ENCODE data around the gene TNFRSF12A. TPM values are rescaled to one million over a fixed set of nuclear protein-coding genes. Genes with fewer than 3 reads are reported as not detected.

The TNFRSF12A gene
- total RNA-seq, 1 experiment from 2014 or later = 147 TPM

GRCh38 chr16:2991566-2992261, 28.5 kb upstream of the TNFRSF12A start:
- H4K20me1 ChIP-seq (ENCODE audit: control insufficient read depth, insufficient read depth, insufficient read length) = peaks cover 2% of the 10 kb centered on the region
- H3K56ac ChIP-seq (ENCODE audit: insufficient read length, low read depth, low read length) = no peak overlapping the region
- Mint-ChIP-seq H3K27me3 (ENCODE audit: low read depth) (peaks cover 4% of the 10 kb centered on the region), H3K4me3 (no peak overlapping the region), H3K27ac (no peak overlapping the region), H3K4me1 (peaks cover 11 to 54% of the 10 kb centered on the region in 2 experiments), H3K9me3 (no peaks in the 10 kb centered on the region), H3K36me3 (ENCODE audit: insufficient read depth in 1 of 3, low read depth in 3 of 3) (no peaks in the 10 kb centered on the region)
- H2AFZ ChIP-seq (ENCODE audit: low read length) = no peak overlapping the region
- no peak overlapping the region for H3K4me2 ChIP-seq (ENCODE audit: insufficient read depth, insufficient read length, low read length)
- H4K5ac ChIP-seq (ENCODE audit: insufficient read length, low read depth, low read length) = no peak overlapping the region
- TF ChIP-seq, protein P1, sequence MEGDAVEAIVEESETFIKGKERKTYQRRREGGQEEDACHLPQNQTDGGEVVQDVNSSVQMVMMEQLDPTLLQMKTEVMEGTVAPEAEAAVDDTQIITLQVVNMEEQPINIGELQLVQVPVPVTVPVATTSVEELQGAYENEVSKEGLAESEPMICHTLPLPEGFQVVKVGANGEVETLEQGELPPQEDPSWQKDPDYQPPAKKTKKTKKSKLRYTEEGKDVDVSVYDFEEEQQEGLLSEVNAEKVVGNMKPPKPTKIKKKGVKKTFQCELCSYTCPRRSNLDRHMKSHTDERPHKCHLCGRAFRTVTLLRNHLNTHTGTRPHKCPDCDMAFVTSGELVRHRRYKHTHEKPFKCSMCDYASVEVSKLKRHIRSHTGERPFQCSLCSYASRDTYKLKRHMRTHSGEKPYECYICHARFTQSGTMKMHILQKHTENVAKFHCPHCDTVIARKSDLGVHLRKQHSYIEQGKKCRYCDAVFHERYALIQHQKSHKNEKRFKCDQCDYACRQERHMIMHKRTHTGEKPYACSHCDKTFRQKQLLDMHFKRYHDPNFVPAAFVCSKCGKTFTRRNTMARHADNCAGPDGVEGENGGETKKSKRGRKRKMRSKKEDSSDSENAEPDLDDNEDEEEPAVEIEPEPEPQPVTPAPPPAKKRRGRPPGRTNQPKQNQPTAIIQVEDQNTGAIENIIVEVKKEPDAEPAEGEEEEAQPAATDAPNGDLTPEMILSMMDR (conservative IDR thresholded peaks at IDR 0.05) = no peak
- no peak overlapping the region for H3K23ac ChIP-seq (ENCODE audit: insufficient read length, low read depth, low read length)
- WGBS (ENCODE audit: extremely low coverage, insufficient read length, low lambda C conversion rate) = no CpG with 5 or more reads among the region's 12 CpGs
- H2BK20ac ChIP-seq (ENCODE audit: low read depth, low read length, poor library complexity, severe bottlenecking) = no peak overlapping the region
- no peak overlapping the region for H2BK15ac ChIP-seq (ENCODE audit: low read depth, low read length)
- no peaks in the 10 kb centered on the region; the same call in 1 of the 2 replicates for H3K4me1 ChIP-seq (ENCODE audit: insufficient read depth, low read length)
- no peak overlapping the region for H2AK5ac ChIP-seq (ENCODE audit: insufficient read length, low read length)
- H3K23me2 ChIP-seq (ENCODE audit: insufficient read length, low read depth, low read length, poor library complexity, severe bottlenecking) = no peaks in the 10 kb centered on the region
- no peak overlapping the region for H4K91ac ChIP-seq (ENCODE audit: insufficient read length, low read depth, low read length)
- H3K4ac ChIP-seq (ENCODE audit: low read depth, low read length) = no peak overlapping the region
- no peaks in the 10 kb centered on the region for H3K9me3 ChIP-seq (ENCODE audit: control insufficient read depth, low read depth, low read length)
- H3K27ac ChIP-seq (ENCODE audit: insufficient read length, low read depth, low read length) = no peak overlapping the region
- H2BK5ac ChIP-seq (ENCODE audit: insufficient read length, low read length) = no peak overlapping the region
- H3K18ac ChIP-seq (ENCODE audit: insufficient read length, low read depth, low read length) = no peak overlapping the region
- no peaks in the 10 kb centered on the region for H3K79me1 ChIP-seq (ENCODE audit: insufficient read depth, low read depth, low read length, poor library complexity, severe bottlenecking)
- DNase-seq = no peak
- H2BK12ac ChIP-seq (ENCODE audit: insufficient read length, low read depth, low read length) = no peak overlapping the region
- H2BK120ac ChIP-seq (ENCODE audit: low read depth, low read length, poor library complexity, severe bottlenecking) = no peak overlapping the region
- H3K14ac ChIP-seq (ENCODE audit: insufficient read depth, low read length) = no peak overlapping the region
- no peak overlapping the region for H3K9ac ChIP-seq (ENCODE audit: extremely low read depth, insufficient read length, low read length)
- no peaks in the 10 kb centered on the region for H3K27me3 ChIP-seq (ENCODE audit: insufficient read depth, low read length)
- no peak overlapping the region for H4K8ac ChIP-seq (replicated peaks; ENCODE audit: insufficient read length, low read depth, low read length)
- H3K79me2 ChIP-seq (ENCODE audit: insufficient read depth, low read length) = no peaks in the 10 kb centered on the region
- H3T11ph ChIP-seq (ENCODE audit: low read length) = no peak overlapping the region

Data from H9 (cell line).